IPS-18a (cell line): Measurements from ENCODE around the gene GRK3.
"Not testable (repeated sequence)": the region's sequence is repeated elsewhere in the genome, so short reads cannot be mapped to it uniquely, and the experiment has no call there.

Source experiments
- H3K27ac ChIP-seq: one replicate; pipeline ENCODE4 v1.5.1; 2013; ENCODE audit warnings: low read length
- H3K27me3 ChIP-seq: one replicate; pipeline ENCODE4 v1.6.1; 2013; ENCODE audit warnings: mild to moderate bottlenecking, low read length; ENCODE audit not compliant: control insufficient read depth, insufficient read depth
- H3K36me3 ChIP-seq: one replicate; pipeline ENCODE4 v1.6.1; 2013; ENCODE audit warnings: low read depth, low read length; ENCODE audit not compliant: control insufficient read depth
- H3K4me1 ChIP-seq: one replicate; pipeline ENCODE4 v1.6.1; 2013; ENCODE audit warnings: low read depth, low read length; ENCODE audit not compliant: control insufficient read depth
- H3K4me3 ChIP-seq: one replicate; pipeline ENCODE4 v1.5.1; 2013; ENCODE audit warnings: low read length
- H3K9ac ChIP-seq: one replicate; pipeline ENCODE4 v1.6.1; 2013; ENCODE audit warnings: mild to moderate bottlenecking, low read length, moderate library complexity
- H3K9me3 ChIP-seq: one replicate; pipeline ENCODE4 v1.6.1; 2013; ENCODE audit warnings: low read depth, low read length; ENCODE audit not compliant: control insufficient read depth

Gene GRK3

GRCh38 chr22:25702571-25703167 is 138.2 kb downstream of the GRK3 start:
- H3K27me3 ChIP-seq = no peaks in the 10 kb centered on the region
- H3K9ac ChIP-seq = no peak overlapping the region
- H3K36me3 ChIP-seq = peaks cover 4% of the 10 kb centered on the region
- no peaks in the 10 kb centered on the region for H3K9me3 ChIP-seq
- no peak overlapping the region for H3K4me3 ChIP-seq
- no peaks in the 10 kb centered on the region for H3K4me1 ChIP-seq
- no peak overlapping the region for H3K27ac ChIP-seq

- Histone ChIP-seq H3K27me3 (no peaks in the 10 kb centered on the region), H3K4me3 (no peak overlapping the region), H3K36me3 (peaks cover 4% of the 10 kb centered on the region), H3K4me1 (no peaks in the 10 kb centered on the region), H3K9me3 (no peaks in the 10 kb centered on the region), H3K27ac (no peak overlapping the region), H3K9ac (no peak overlapping the region)
These were observed 140.2 kb downstream of the GRK3 start for GRCh38 chr22:25704701-25705100.

GRCh38 chr22:25706197-25706596 is 141.7 kb downstream of the GRK3 start:
- Histone ChIP-seq H3K36me3 (no peaks in the 10 kb centered on the region), H3K9ac (no peak overlapping the region), H3K9me3 (no peaks in the 10 kb centered on the region), H3K27me3 (no peaks in the 10 kb centered on the region), H3K4me3 (no peak overlapping the region), H3K27ac (no peak overlapping the region), H3K4me1 (no peaks in the 10 kb centered on the region)

GRCh38 chr22:25708430-25708829 is 144.0 kb downstream of the GRK3 start:
- not testable (repeated sequence) for H3K27ac ChIP-seq, H3K36me3 ChIP-seq, H3K4me3 ChIP-seq, H3K27me3 ChIP-seq, H3K4me1 ChIP-seq, H3K9ac ChIP-seq, H3K9me3 ChIP-seq

GRCh38 chr22:25709758-25710157 is 145.3 kb downstream of the GRK3 start:
- Histone ChIP-seq H3K27me3 (no peaks in the 10 kb centered on the region), H3K36me3 (no peaks in the 10 kb centered on the region), H3K9ac (no peak overlapping the region), H3K27ac (no peak overlapping the region), H3K4me1 (no peaks in the 10 kb centered on the region), H3K9me3 (no peaks in the 10 kb centered on the region), H3K4me3 (no peak overlapping the region)

GRCh38 chr22:25710501-25710900 is 146.0 kb downstream of the GRK3 start:
- H3K9ac ChIP-seq = no peak overlapping the region
- no peak overlapping the region for H3K4me3 ChIP-seq
- no peaks in the 10 kb centered on the region for H3K9me3 ChIP-seq
- no peaks in the 10 kb centered on the region for H3K27me3 ChIP-seq
- no peak overlapping the region for H3K27ac ChIP-seq
- H3K4me1 ChIP-seq = no peaks in the 10 kb centered on the region
- H3K36me3 ChIP-seq = no peaks in the 10 kb centered on the region

GRCh38 chr22:25711491-25711890 is 147.0 kb downstream of the GRK3 start:
- Histone ChIP-seq H3K36me3 (no peaks in the 10 kb centered on the region), H3K9ac (no peak overlapping the region), H3K27me3 (no peaks in the 10 kb centered on the region), H3K4me1 (no peaks in the 10 kb centered on the region), H3K4me3 (no peak overlapping the region), H3K27ac (no peak overlapping the region), H3K9me3 (no peaks in the 10 kb centered on the region)

GRCh38 chr22:25712661-25713400 is 148.4 kb downstream of the GRK3 start:
- no peak overlapping the region for H3K4me3 ChIP-seq

GRCh38 chr22:25714070-25714469 is 149.6 kb downstream of the GRK3 start:
- no peak overlapping the region for H3K4me3 ChIP-seq
- H3K27ac ChIP-seq = no peak overlapping the region
- H3K36me3 ChIP-seq = no peaks in the 10 kb centered on the region
- H3K9ac ChIP-seq = no peak overlapping the region
- H3K27me3 ChIP-seq = no peaks in the 10 kb centered on the region
- no peaks in the 10 kb centered on the region for H3K9me3 ChIP-seq
- H3K4me1 ChIP-seq = no peaks in the 10 kb centered on the region

More at GRCh38 chr22:25712661-25713400, 148.4 kb downstream of the GRK3 start:
- Histone ChIP-seq H3K27me3 (no peaks in the 10 kb centered on the region), H3K36me3 (no peaks in the 10 kb centered on the region), H3K9me3 (no peaks in the 10 kb centered on the region), H3K27ac (no peak overlapping the region), H3K4me1 (no peaks in the 10 kb centered on the region), H3K9ac (no peak overlapping the region)

- no peaks in the 10 kb centered on the region for H3K4me1 ChIP-seq
- no peak overlapping the region for H3K27ac ChIP-seq
- H3K9me3 ChIP-seq = no peaks in the 10 kb centered on the region
- H3K4me3 ChIP-seq = no peak overlapping the region
- H3K9ac ChIP-seq = no peak overlapping the region
- H3K27me3 ChIP-seq = no peaks in the 10 kb centered on the region
- no peaks in the 10 kb centered on the region for H3K36me3 ChIP-seq
These were observed 150.3 kb downstream of the GRK3 start for GRCh38 chr22:25714739-25715138.

- Histone ChIP-seq H3K36me3 (no peaks in the 10 kb centered on the region), H3K9me3 (no peaks in the 10 kb centered on the region), H3K9ac (no peak overlapping the region), H3K27me3 (no peaks in the 10 kb centered on the region), H3K4me3 (no peak overlapping the region), H3K27ac (no peak overlapping the region), H3K4me1 (no peaks in the 10 kb centered on the region)
These were observed 152.2 kb downstream of the GRK3 start for GRCh38 chr22:25716637-25717036.
